Measurements from ENCODE around the gene CD164L2. TPM values are rescaled to one million over a fixed set of nuclear protein-coding genes. Genes with fewer than 3 reads are reported as not detected.

The CD164L2 gene
- total RNA-seq, 1 experiment from 2014 or later: not detected

- no peaks in the 10 kb centered on the region for H3K27me3 Mint-ChIP-seq (ENCODE audit: insufficient read depth, unreplicated experiment)
- H3K9me3 ChIP-seq: no peaks in the 10 kb centered on the region
- no peak for TF ChIP-seq CTCF (IDR thresholded peaks at IDR 0.05; ENCODE audit: insufficient read depth in 1 of 2, low read depth in 1 of 2, low read length in 1 of 2, severe bottlenecking in 1 of 2, unreplicated experiment in 1 of 2)
- no peaks in the 10 kb centered on the region for H3K9me3 Mint-ChIP-seq (ENCODE audit: unreplicated experiment)
- H3K36me3 ChIP-seq (ENCODE audit: control insufficient read depth, insufficient read depth, low read length): no peaks in the 10 kb centered on the region
- no peaks in the 10 kb centered on the region for H3K4me1 Mint-ChIP-seq (ENCODE audit: low read depth, unreplicated experiment)
- H3K4me3 ChIP-seq (ENCODE audit: low read depth, low read length): no peak overlapping the region
- ChIA-PET CTCF (interaction anchor here (0.6 kb wide), 1 partner anchor 15 kb away, joined by 4 read pairs; no protein-coding TSS in a partner anchor), POLR2A (no interaction called here)
- no peaks in the 10 kb centered on the region for H3K4me1 ChIP-seq
- no peaks in the 10 kb centered on the region for H3K36me3 Mint-ChIP-seq (ENCODE audit: insufficient read depth, unreplicated experiment)
- no peak overlapping the region for H3K4me3 Mint-ChIP-seq (ENCODE audit: unreplicated experiment)
- H3K27ac Mint-ChIP-seq (ENCODE audit: unreplicated experiment): no peak overlapping the region
- intact Hi-C loops (cut with micrococcal nuclease; ENCODE audit: unreplicated experiment): no loop called here
- H3K27me3 ChIP-seq (replicated peaks; ENCODE audit: control insufficient read depth, insufficient read depth, low read length): no peaks in the 10 kb centered on the region
- no TSS peak for BruUV-seq (replicated peaks)
- DNase-seq: no peak
Measured at GRCh38 chr1:27380224-27380623, 2.9 kb downstream of the CD164L2 start.

GRCh38 chr1:27379564-27380122 is 3.5 kb downstream of the CD164L2 start:
- POLR2A ChIA-PET: no interaction called here

GRCh38 chr1:27377760-27378495 is 5.2 kb downstream of the CD164L2 start:
- H3K4me3 ChIP-seq (ENCODE audit: low read depth, low read length): no peak overlapping the region
- Mint-ChIP-seq H3K4me1 (ENCODE audit: low read depth, unreplicated experiment) (no peaks in the 10 kb centered on the region), H3K27me3 (ENCODE audit: insufficient read depth, unreplicated experiment) (no peaks in the 10 kb centered on the region), H3K27ac (ENCODE audit: unreplicated experiment) (no peak overlapping the region), H3K4me3 (ENCODE audit: unreplicated experiment) (no peak overlapping the region), H3K9me3 (ENCODE audit: unreplicated experiment) (no peaks in the 10 kb centered on the region), H3K36me3 (ENCODE audit: insufficient read depth, unreplicated experiment) (no peaks in the 10 kb centered on the region)
- no peaks in the 10 kb centered on the region for H3K4me1 ChIP-seq
- H3K36me3 ChIP-seq (ENCODE audit: control insufficient read depth, insufficient read depth, low read length): no peaks in the 10 kb centered on the region
- no peak for DNase-seq
- H3K9me3 ChIP-seq: no peaks in the 10 kb centered on the region
- no peaks in the 10 kb centered on the region for H3K27me3 ChIP-seq (replicated peaks; ENCODE audit: control insufficient read depth, insufficient read depth, low read length)
- CTCF ChIA-PET: interaction anchor here (1.5 kb wide), 1 partner anchor 10 kb away, joined by 7 read pairs; no protein-coding TSS in a partner anchor
- POLR2A ChIA-PET: no interaction called here
- no TSS peak for BruUV-seq (replicated peaks)
- intact Hi-C loops (cut with micrococcal nuclease; ENCODE audit: unreplicated experiment): no loop called here
- TF ChIP-seq CTCF (IDR thresholded peaks at IDR 0.05; ENCODE audit: insufficient read depth in 1 of 2, low read depth in 1 of 2, low read length in 1 of 2, severe bottlenecking in 1 of 2, unreplicated experiment in 1 of 2): no peak

More at GRCh38 chr1:27379564-27380122, 3.5 kb downstream of the CD164L2 start:
- no peaks in the 10 kb centered on the region for H3K27me3 Mint-ChIP-seq (ENCODE audit: insufficient read depth, unreplicated experiment)
- CTCF ChIA-PET: interaction anchor here (0.6 kb wide), 1 partner anchor 14 kb away, joined by 4 read pairs; no protein-coding TSS in a partner anchor
- Histone ChIP-seq H3K36me3 (ENCODE audit: control insufficient read depth, insufficient read depth, low read length) (no peaks in the 10 kb centered on the region), H3K4me1 (no peaks in the 10 kb centered on the region), H3K27me3 (replicated peaks; ENCODE audit: control insufficient read depth, insufficient read depth, low read length) (no peaks in the 10 kb centered on the region), H3K9me3 (no peaks in the 10 kb centered on the region), H3K4me3 (ENCODE audit: low read depth, low read length) (no peak overlapping the region)
- intact Hi-C loops (cut with micrococcal nuclease; ENCODE audit: unreplicated experiment): no loop called here
- H3K4me3 Mint-ChIP-seq (ENCODE audit: unreplicated experiment): no peak overlapping the region
- H3K9me3 Mint-ChIP-seq (ENCODE audit: unreplicated experiment): no peaks in the 10 kb centered on the region
- H3K4me1 Mint-ChIP-seq (ENCODE audit: low read depth, unreplicated experiment): no peaks in the 10 kb centered on the region
- no peak for DNase-seq
- BruUV-seq (replicated peaks): no TSS peak
- H3K27ac Mint-ChIP-seq (ENCODE audit: unreplicated experiment): no peak overlapping the region
- H3K36me3 Mint-ChIP-seq (ENCODE audit: insufficient read depth, unreplicated experiment): no peaks in the 10 kb centered on the region
- TF ChIP-seq CTCF (IDR thresholded peaks at IDR 0.05; ENCODE audit: insufficient read depth in 1 of 2, low read depth in 1 of 2, low read length in 1 of 2, severe bottlenecking in 1 of 2, unreplicated experiment in 1 of 2): no peak
